Endothelial cell of umbilical vein (primary cell): ENCODE measurements around the gene DSEL. TPM values are rescaled to one million over a fixed set of nuclear protein-coding genes. Genes with fewer than 3 reads are reported as not detected.

Experiments
- BruUV-seq: library from RNA; stranded (reverse); fragments of 400-500 nt; replicated peaks from 2 replicates; lab custom pipeline; 2021; lab: Mats Ljungman, UMichigan
- CTCF ChIA-PET: fragments of 300-600, 350-600 bp; sonication (Branson Sonifier 250); formaldehyde crosslinking; loops from one replicate; lab custom pipeline; 2021; ENCODE audit warnings: antibody characterized with exemption, inconsistent platforms; lab: Charles Lee
- POLR2A ChIA-PET: fragments of 300-600, 350-600 bp; sonication (Branson Sonifier 250); formaldehyde crosslinking; loops from one replicate; lab custom pipeline; 2021; ENCODE audit warnings: antibody characterized with exemption, inconsistent platforms; lab: Charles Lee
- DNase-seq: peaks from one replicate; pipeline ENCODE4 v3.0.0-alpha.2; 2011; ENCODE audit warnings: low read depth, low spot score
- FAIRE-seq: peaks from 2 replicates; lab custom pipeline; 2011; peaks lifted over from hg19 to GRCh38; lab: Jason Lieb, UNC
- H2AFZ ChIP-seq: 2 replicates; pipeline ENCODE4 v1.6.0; 2012; ENCODE audit warnings: low read depth, low read length, control low read depth, inconsistent platforms
- H3K27ac ChIP-seq: 2 replicates; pipeline ENCODE4 v1.5.1; 2011; ENCODE audit warnings: low read depth, mild to moderate bottlenecking, control low read depth, low read length, moderate library complexity; ENCODE audit not compliant: insufficient read depth
- H3K27me3 ChIP-seq, 2 experiments: 2 replicates each; pipeline versions ENCODE4 v1.6.0 to v1.6.1; 2011; ENCODE audit warnings: low read length in 2 of 2, mixed read lengths in 1 of 2; ENCODE audit not compliant: control insufficient read depth in 2 of 2, insufficient read depth in 2 of 2
- H3K36me3 ChIP-seq, 2 experiments: 2 replicates in 1 of 2; 3 replicates in 1 of 2; pipeline ENCODE4 v1.5.1; 2011; ENCODE audit warnings: low read length in 2 of 2, mild to moderate bottlenecking in 1 of 2, moderate library complexity in 1 of 2; ENCODE audit not compliant: control insufficient read depth in 2 of 2, insufficient read depth in 2 of 2; ENCODE audit errors: extremely low read depth in 1 of 2
- H3K4me1 ChIP-seq: 3 replicates; pipeline ENCODE4 v1.5.1; 2011; ENCODE audit warnings: mild to moderate bottlenecking, low read length; ENCODE audit not compliant: control insufficient read depth, insufficient read depth; ENCODE audit errors: extremely low read depth
- H3K4me2 ChIP-seq: 2 replicates; pipeline ENCODE4 v1.6.1; 2011; ENCODE audit warnings: low read length, control low read depth, mixed read lengths; ENCODE audit not compliant: insufficient read depth
- H3K4me3 ChIP-seq, 3 experiments: fragments of 200-600 bp in 1 of 3; sonication (generic), shearing (Covaris generic) in 1 of 3; replicated peaks in 1 of 3; 2 replicates each; pipeline ENCODE4 v1.5.1; 2011 to 2016; ENCODE audit warnings: control low read depth in 3 of 3, low read length in 3 of 3, mild to moderate bottlenecking in 2 of 3, inconsistent platforms in 1 of 3, low read depth in 1 of 3, moderate library complexity in 1 of 3; ENCODE audit not compliant: insufficient read depth in 1 of 3
- H3K79me2 ChIP-seq: 2 replicates; pipeline ENCODE4 v1.6.0; 2012; ENCODE audit warnings: low read length, inconsistent platforms; ENCODE audit not compliant: control insufficient read depth, insufficient read depth
- H3K9ac ChIP-seq: replicated peaks from 2 replicates; pipeline ENCODE3; 2011; ENCODE audit warnings: low read length, control low read depth; ENCODE audit not compliant: insufficient read depth; ENCODE audit errors: extremely low read depth
- H3K9me1 ChIP-seq: replicated peaks from 3 replicates; pipeline ENCODE4 v1.6.0; 2011; ENCODE audit warnings: mild to moderate bottlenecking, low read length; ENCODE audit not compliant: control insufficient read depth, insufficient read depth; ENCODE audit errors: extremely low read depth
- H3K9me3 ChIP-seq: replicated peaks from 2 replicates; pipeline ENCODE4 v1.5.1; 2012; ENCODE audit warnings: low read length, inconsistent platforms; ENCODE audit not compliant: control insufficient read depth, insufficient read depth
- H4K20me1 ChIP-seq: replicated peaks from 2 replicates; pipeline ENCODE3; 2011; ENCODE audit warnings: mild to moderate bottlenecking, low read length; ENCODE audit not compliant: control insufficient read depth, insufficient read depth; ENCODE audit errors: extremely low read depth
- EZH2 ChIP-seq: IDR thresholded peaks from 2 replicates; pipeline ENCODE4 v1.6.1; 2012; ENCODE audit warnings: borderline replicate concordance, low read depth, mild to moderate bottlenecking, moderate library complexity, low read length, inconsistent platforms; ENCODE audit not compliant: severe bottlenecking
- FOS ChIP-seq: IDR thresholded peaks from 2 replicates; pipeline ENCODE4 v1.6.1; 2011; ENCODE audit warnings: mild to moderate bottlenecking, low read length, moderate library complexity, borderline replicate concordance; ENCODE audit not compliant: insufficient read depth
- GATA2 ChIP-seq: IDR thresholded peaks from 2 replicates; pipeline ENCODE4 v1.7.0; 2011; ENCODE audit warnings: low read depth, mild to moderate bottlenecking, moderate library complexity, mixed read lengths, low read length; ENCODE audit not compliant: insufficient read length, insufficient read depth
- JUN ChIP-seq: IDR thresholded peaks from 2 replicates; pipeline ENCODE4 v1.6.1; 2011; ENCODE audit warnings: borderline replicate concordance, low read depth; ENCODE audit not compliant: insufficient read length, insufficient read depth
- MYC ChIP-seq: IDR thresholded peaks from one replicate; pipeline ENCODE4 v1.6.1; 2011; ENCODE audit warnings: mild to moderate bottlenecking, low read depth, low read length
- POLR2AphosphoS5 ChIP-seq: IDR thresholded peaks from 2 replicates; pipeline ENCODE4 v1.6.1; 2012; ENCODE audit warnings: low read depth, mild to moderate bottlenecking, control low read depth, low read length, moderate library complexity; ENCODE audit not compliant: insufficient read depth
- dilution Hi-C: fragments of 300-500 bp; cut with MboI; formaldehyde crosslinking; loops from one replicate; pipeline ENCODE4 v1.15.0; 2019; ENCODE audit warnings: low sequenced_read_pairs; ENCODE audit not compliant: extremely low pct_ligation_motif_present
- intact Hi-C: fragments of 100-400 bp; cut with micrococcal nuclease; formaldehyde crosslinking; loops from one replicate; pipeline ENCODE4 v1.10.0; 2022
- polyA plus RNA-seq, 4 experiments: library from polyadenylated mRNA; depleted of rRNA in 3 of 4; stranded (reverse) in 3 of 4; unstranded in 1 of 4; fragments of >200 nt; gene quantifications; 2 replicates each; pipeline versions ENCODE4 v1.2.1 to v1.2.3, GENCODE V29; 2011 to 2012; ENCODE audit warnings: missing spikeins in 1 of 4
- total RNA-seq: library from RNA; stranded (reverse); gene quantifications from 2 replicates; pipeline ENCODE4 v1.2.3, GENCODE V29; 2021
- TF ChIP-seq, protein P1 (sequence below), 2 donors: IDR thresholded peaks; 1 replicate in 1 of 2; 2 replicates in 1 of 2; pipeline ENCODE4 v1.5.1; 2011; ENCODE audit warnings: low read length in 2 of 2, mild to moderate bottlenecking in 2 of 2, moderate library complexity in 2 of 2, control low read depth in 1 of 2, inconsistent platforms in 1 of 2, low read depth in 1 of 2; ENCODE audit not compliant: insufficient read depth in 1 of 2; ENCODE audit errors: extremely low read depth in 1 of 2
- TF ChIP-seq, protein P2 (sequence below): IDR thresholded peaks from 2 replicates; pipeline ENCODE4 v1.6.1; 2011; ENCODE audit not compliant: insufficient read depth, insufficient read length

Gene DSEL
- total and polyA plus RNA-seq, 2 donors (not counting 3 experiments of a cell fraction or from before 2014, with no cell fraction given), result 2.0 to 4.5 TPM

DNA sequence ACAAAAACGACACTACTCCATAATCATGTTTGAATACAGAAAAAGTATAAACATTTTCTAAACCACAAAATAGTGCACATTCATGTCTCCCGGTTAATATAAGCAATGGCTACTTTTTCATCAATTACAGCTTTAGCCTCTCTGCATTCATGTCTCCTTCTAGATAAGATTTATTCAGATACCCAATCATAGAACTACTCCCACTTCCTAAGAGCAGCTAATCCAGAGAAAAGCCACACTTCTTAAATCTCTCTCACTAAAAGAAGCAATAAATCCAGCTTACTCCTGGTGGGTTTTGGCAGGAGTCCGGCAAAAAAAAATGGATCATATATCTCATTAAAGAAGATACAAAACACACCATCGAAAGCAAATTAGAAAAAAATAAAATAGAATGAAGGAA lies 20.1 kb downstream of the DSEL start:
- no peak for FAIRE-seq
- DNase-seq, result no peak
- dilution Hi-C loops, result no loop called here

More for the DNA sequence above, 20.1 kb downstream of the DSEL start:
- no TSS peak for BruUV-seq
- ChIA-PET CTCF (interaction anchor here (1.0 kb wide), 1 partner anchor 13 kb away, joined by 4 read pairs; no protein-coding TSS in a partner anchor), POLR2A (no interaction called here)
- Histone ChIP-seq H3K9me1 (no peaks in the 10 kb centered on the region), H3K4me1 (no peaks in the 10 kb centered on the region), H3K4me3 (no peak overlapping the region), H3K79me2 (no peaks in the 10 kb centered on the region), H3K27me3 (no peaks in the 10 kb centered on the region), H3K9me3 (no peaks in the 10 kb centered on the region), H2AFZ (no peak overlapping the region), H3K36me3 (no peaks in the 10 kb centered on the region), H3K9ac (no peak overlapping the region), H3K4me2 (no peak overlapping the region), H3K27ac (no peak overlapping the region), H4K20me1 (no peaks in the 10 kb centered on the region)
- TF ChIP-seq, protein P1, sequence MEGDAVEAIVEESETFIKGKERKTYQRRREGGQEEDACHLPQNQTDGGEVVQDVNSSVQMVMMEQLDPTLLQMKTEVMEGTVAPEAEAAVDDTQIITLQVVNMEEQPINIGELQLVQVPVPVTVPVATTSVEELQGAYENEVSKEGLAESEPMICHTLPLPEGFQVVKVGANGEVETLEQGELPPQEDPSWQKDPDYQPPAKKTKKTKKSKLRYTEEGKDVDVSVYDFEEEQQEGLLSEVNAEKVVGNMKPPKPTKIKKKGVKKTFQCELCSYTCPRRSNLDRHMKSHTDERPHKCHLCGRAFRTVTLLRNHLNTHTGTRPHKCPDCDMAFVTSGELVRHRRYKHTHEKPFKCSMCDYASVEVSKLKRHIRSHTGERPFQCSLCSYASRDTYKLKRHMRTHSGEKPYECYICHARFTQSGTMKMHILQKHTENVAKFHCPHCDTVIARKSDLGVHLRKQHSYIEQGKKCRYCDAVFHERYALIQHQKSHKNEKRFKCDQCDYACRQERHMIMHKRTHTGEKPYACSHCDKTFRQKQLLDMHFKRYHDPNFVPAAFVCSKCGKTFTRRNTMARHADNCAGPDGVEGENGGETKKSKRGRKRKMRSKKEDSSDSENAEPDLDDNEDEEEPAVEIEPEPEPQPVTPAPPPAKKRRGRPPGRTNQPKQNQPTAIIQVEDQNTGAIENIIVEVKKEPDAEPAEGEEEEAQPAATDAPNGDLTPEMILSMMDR (IDR thresholded peaks at IDR 0.05; ENCODE audit: extremely low read depth in 1 of 2, insufficient read depth in 1 of 2, low read depth in 1 of 2, low read length in 2 of 2), result no peak
- TF ChIP-seq, protein P2, sequence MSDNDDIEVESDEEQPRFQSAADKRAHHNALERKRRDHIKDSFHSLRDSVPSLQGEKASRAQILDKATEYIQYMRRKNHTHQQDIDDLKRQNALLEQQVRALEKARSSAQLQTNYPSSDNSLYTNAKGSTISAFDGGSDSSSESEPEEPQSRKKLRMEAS, result no peak
- no peak for TF ChIP-seq JUN
- no peak for TF ChIP-seq MYC
- TF ChIP-seq POLR2AphosphoS5, result no peak
- no peak for TF ChIP-seq EZH2
- no peak for TF ChIP-seq FOS
- TF ChIP-seq GATA2, result no peak
- intact Hi-C loops, result no loop called here
